ENCODE measurements around the gene FAS. TPM values are rescaled to one million over a fixed set of nuclear protein-coding genes. Genes with fewer than 3 reads are reported as not detected.

Gene FAS
- 100 to 1,000 TPM in 1 of 4 donors, 10 to 100 TPM in 3; 14.4 to 133 (median 48.7) TPM for total RNA-seq

DNA sequence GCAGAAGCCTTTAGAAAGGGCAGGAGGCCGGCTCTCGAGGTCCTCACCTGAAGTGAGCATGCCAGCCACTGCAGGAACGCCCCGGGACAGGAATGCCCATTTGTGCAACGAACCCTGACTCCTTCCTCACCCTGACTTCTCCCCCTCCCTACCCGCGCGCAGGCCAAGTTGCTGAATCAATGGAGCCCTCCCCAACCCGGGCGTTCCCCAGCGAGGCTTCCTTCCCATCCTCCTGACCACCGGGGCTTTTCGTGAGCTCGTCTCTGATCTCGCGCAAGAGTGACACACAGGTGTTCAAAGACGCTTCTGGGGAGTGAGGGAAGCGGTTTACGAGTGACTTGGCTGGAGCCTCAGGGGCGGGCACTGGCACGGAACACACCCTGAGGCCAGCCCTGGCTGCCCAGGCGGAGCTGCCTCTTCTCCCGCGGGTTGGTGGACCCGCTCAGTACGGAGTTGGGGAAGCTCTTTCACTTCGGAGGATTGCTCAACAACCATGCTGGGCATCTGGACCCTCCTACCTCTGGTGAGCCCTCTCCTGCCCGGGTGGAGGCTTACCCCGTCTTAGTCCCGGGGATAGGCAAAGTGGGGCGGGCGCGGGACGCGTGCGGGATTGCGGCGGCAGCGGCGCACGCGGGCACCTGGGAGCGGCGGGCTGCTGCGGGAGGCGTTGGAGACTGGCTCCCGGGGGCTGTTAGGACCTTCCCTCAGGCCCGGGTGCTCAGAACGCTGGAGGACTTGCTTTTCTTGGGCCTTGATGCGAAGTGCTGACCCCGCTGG, at the start of gene FAS:
TSS of gene FAS (plus strand) at position 415 of the 777 bp plus-strand sequence. CDS start at position 494, 79 bp downstream.
- DNase-seq, result peak; percentile 75 to 79
- Histone ChIP-seq H3K9me3 (no peaks in the 10 kb centered on the region), H3K27ac (peak within 1 kb of the TSS; percentile 99), H3K4me1 (peaks cover 0 to 3% of the 10 kb centered on the region in 2 donors), H3K4me3 (peak within 1 kb of the TSS; percentile 86), H3K36me3 (no peaks in the 10 kb centered on the region), H3K27me3 (no peaks in the 10 kb centered on the region)
- TF ChIP-seq POLR2A (IDR thresholded peaks at IDR 0.05), result peak; percentile 17 to 33
- TF ChIP-seq, protein P1, sequence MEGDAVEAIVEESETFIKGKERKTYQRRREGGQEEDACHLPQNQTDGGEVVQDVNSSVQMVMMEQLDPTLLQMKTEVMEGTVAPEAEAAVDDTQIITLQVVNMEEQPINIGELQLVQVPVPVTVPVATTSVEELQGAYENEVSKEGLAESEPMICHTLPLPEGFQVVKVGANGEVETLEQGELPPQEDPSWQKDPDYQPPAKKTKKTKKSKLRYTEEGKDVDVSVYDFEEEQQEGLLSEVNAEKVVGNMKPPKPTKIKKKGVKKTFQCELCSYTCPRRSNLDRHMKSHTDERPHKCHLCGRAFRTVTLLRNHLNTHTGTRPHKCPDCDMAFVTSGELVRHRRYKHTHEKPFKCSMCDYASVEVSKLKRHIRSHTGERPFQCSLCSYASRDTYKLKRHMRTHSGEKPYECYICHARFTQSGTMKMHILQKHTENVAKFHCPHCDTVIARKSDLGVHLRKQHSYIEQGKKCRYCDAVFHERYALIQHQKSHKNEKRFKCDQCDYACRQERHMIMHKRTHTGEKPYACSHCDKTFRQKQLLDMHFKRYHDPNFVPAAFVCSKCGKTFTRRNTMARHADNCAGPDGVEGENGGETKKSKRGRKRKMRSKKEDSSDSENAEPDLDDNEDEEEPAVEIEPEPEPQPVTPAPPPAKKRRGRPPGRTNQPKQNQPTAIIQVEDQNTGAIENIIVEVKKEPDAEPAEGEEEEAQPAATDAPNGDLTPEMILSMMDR (IDR thresholded peaks at IDR 0.05), result no peak
- intact Hi-C loops (cut with DNase I; ENCODE audit: low total_unique reads), result no loop called here

DNA sequence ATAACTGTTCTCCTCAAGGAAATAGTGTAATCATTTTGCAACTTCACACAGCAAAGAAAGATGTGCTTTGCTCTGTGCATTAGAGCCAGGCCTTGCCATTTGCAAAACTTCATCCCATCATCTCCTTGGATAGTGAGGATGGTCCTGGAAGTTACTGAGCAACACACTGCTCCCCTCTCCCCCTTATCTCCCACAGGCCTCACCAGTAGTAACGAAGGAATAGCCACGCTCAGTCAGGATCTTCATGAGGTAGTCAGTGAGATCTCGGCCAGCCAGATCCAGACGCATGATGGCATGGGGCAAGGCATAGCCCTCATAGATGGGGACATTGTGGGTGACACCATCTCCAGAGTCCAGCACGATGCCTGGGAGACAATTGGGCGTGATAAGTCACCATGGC, 49.6 kb upstream of the FAS start:
- H3K36me3 ChIP-seq, result no peaks in the 10 kb centered on the region
- H3K9me3 ChIP-seq, result no peaks in the 10 kb centered on the region
- intact Hi-C loops (cut with DNase I; ENCODE audit: low total_unique reads), result no loop called here
- H3K27ac ChIP-seq, result peak overlapping the region; percentile 73 to 82
- no peaks in the 10 kb centered on the region for H3K27me3 ChIP-seq
- DNase-seq, result no peak
- peaks cover 12 to 15% of the 10 kb centered on the region in 2 donors for H3K4me1 ChIP-seq
- no peak for TF ChIP-seq POLR2A (IDR thresholded peaks at IDR 0.05)
- TF ChIP-seq, protein P1 (IDR thresholded peaks at IDR 0.05), result no peak
- no peak overlapping the region for H3K4me3 ChIP-seq

DNA sequence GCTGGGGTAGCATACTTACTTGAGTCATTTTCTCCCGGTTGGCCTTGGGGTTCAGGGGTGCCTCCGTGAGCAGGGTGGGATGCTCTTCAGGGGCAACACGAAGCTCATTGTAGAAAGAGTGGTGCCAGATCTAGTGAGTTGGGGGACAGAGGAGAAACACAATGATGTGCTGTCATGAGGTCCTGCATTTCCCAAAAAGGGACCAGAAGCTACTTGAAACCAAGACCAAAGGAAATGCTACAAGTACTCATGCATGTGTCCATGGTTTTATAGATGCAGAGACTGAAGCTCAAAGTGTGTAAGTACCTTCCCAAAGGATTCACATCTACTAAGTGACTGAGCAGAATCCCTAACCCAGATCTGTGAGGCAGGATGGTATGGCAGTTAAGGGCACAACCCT, 46.8 kb upstream of the FAS start:
- Histone ChIP-seq H3K4me1 (peaks cover 15 to 22% of the 10 kb centered on the region in 2 donors), H3K9me3 (no peaks in the 10 kb centered on the region), H3K36me3 (no peaks in the 10 kb centered on the region), H3K27ac (peak overlapping the region; percentile 73 to 82), H3K4me3 (no peak overlapping the region), H3K27me3 (no peaks in the 10 kb centered on the region)
- DNase-seq, result no peak
- intact Hi-C loops (cut with DNase I; ENCODE audit: low total_unique reads), result no loop called here
- TF ChIP-seq, protein P1 (IDR thresholded peaks at IDR 0.05), result no peak
- TF ChIP-seq POLR2A (IDR thresholded peaks at IDR 0.05), result no peak

DNA sequence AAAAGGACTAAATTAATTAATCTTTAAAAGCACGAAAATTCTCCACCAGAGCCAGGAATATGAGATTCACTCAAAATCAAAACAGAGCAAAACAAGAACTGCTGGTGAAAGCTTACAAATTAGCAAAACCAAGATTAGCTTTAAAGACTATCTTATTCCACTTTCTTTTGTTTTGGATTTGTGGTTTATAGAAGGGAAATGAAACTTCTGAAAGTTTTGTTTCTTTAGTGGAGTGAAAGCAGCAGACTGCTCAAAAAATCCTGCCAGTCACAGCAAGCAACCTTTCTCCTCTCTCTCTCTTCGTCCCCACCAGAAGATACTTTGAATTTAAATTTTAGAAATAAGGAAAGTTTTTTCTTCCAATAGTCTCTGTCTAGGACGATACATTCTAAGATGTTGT, 45.8 kb upstream of the FAS start:
- intact Hi-C loops (cut with DNase I; ENCODE audit: low total_unique reads), result no loop called here
- TF ChIP-seq, protein P1 (IDR thresholded peaks at IDR 0.05), result no peak
- TF ChIP-seq POLR2A (IDR thresholded peaks at IDR 0.05), result no peak
- Histone ChIP-seq H3K36me3 (no peaks in the 10 kb centered on the region), H3K4me1 (peaks cover 15 to 22% of the 10 kb centered on the region in 2 donors), H3K27me3 (no peaks in the 10 kb centered on the region), H3K27ac (peak overlapping the region; percentile 73 to 82), H3K4me3 (no peak overlapping the region), H3K9me3 (no peaks in the 10 kb centered on the region)
- no peak for DNase-seq

DNA sequence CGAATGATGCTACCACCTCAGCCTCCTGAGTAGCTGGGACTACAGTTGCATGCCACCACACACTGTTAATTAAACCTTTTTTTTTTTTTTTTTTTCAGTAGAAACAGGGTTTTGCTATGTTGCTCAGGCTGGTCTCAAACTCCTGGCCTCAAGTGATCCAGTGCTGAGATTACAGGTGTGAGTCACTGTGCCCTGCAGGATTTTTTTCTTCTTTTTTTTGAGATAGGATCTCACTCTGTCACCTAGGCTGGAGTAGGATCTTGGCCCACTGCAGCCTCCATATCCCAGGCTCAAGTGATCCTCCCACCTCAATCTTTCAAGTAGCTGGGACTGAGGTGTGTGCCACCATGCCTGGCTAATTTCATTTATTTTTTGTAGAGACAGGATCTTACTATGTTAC, 44.4 kb upstream of the FAS start:
- Histone ChIP-seq H3K36me3 (no peaks in the 10 kb centered on the region), H3K9me3 (no peaks in the 10 kb centered on the region), H3K4me3 (peak overlapping the region in 1 of 2 donors; percentile 10), H3K27ac (peak overlapping the region; percentile 73 to 82), H3K27me3 (no peaks in the 10 kb centered on the region), H3K4me1 (peaks cover 15 to 22% of the 10 kb centered on the region in 2 donors)
- no peak for DNase-seq
- TF ChIP-seq POLR2A (IDR thresholded peaks at IDR 0.05), result no peak
- TF ChIP-seq, protein P1 (IDR thresholded peaks at IDR 0.05), result no peak
- intact Hi-C loops (cut with DNase I; ENCODE audit: low total_unique reads), result no loop called here
